HG03378 (cell line): Measurements from ENCODE around the gene SLC13A4.

ENCODE experiments used
- ATAC-seq: cut with Tn5 transposase; IDR thresholded peaks from one replicate; pipeline ENCODE4 v1.9.1; 2021; ENCODE audit warnings: mild to moderate bottlenecking, moderate library complexity; ENCODE audit not compliant: unreplicated experiment

The SLC13A4 gene

DNA sequence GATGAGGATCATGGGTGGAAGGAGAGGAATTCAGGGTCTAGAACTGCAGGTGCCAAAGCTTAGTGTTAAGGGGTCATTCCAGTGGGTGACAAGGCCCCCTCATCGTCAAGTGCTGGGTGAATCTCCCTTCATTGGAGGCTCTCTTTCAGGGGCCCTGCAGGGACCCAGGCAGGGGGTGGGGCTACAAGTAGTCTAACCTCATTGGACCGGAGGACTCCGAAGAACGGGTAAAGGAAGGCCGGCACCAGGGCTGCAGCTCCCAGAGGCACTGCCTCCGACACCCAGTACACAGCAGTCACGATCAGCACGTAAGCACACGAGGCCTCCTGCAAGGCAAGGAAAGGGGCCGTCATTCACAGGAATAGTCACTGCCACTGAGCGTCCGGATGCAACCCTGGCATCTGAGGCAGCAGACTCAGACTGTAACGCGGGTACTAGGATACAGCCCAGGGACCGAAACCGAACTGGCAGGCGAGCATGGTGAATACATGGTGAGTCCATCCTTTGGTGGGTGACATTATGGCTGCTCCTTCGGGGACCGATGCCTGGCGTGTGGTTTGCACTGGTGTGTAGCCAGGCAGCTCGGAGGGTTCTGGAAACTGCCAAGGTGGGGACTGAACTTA lies 6.7 kb downstream of the SLC13A4 start:
- no peak for ATAC-seq

DNA sequence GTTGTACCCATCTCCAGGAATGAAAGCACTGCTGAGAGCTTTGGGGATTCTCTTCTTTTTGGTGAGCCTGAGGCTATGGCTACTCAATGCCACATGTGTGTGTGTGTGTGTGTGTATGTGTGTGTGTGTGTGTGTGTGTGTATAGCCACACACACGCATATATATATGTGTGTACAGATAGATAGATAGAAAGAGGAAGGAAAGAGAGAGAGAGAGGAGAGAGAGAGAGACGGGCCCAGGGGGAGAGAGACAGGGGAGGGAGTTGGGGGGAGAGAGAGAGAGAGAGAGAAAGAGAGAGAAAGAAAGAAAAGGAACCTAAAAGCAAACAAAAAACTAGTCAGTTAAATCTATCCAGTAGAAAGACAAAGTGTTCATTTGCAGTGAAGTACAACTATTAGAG lies 8.3 kb downstream of the SLC13A4 start:
- ATAC-seq = no peak

DNA sequence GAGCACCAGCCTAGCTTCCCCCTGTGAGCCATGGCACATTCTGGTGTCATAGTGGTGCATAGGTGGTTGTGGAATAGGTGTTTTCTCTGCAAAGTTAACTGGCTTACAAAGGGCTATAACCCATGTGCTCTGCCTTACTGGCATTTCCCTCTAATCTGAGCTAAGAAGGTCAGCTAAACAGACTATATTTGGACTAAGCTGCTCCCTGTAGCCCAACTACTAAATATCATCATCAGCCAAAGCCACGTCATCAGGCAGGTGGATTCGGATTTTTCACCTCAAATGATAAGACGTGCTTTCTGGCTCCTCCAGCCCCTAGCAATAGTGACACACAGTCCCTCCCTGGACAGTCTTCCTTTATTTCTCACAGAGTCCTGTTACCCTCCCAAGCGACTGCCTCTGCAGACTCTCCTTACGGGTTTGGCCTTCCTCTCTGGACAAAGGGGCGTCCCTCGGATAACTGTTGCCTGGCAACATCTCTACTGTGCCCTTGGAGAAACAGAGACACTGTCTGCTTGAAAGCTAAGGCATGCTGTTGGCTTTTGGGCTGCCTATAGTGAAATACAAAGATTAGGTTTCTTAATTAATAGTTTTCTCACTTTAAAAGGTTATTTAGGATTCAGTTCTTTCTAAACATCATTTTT lies 9.1 kb downstream of the SLC13A4 start:
- ATAC-seq = no peak

DNA sequence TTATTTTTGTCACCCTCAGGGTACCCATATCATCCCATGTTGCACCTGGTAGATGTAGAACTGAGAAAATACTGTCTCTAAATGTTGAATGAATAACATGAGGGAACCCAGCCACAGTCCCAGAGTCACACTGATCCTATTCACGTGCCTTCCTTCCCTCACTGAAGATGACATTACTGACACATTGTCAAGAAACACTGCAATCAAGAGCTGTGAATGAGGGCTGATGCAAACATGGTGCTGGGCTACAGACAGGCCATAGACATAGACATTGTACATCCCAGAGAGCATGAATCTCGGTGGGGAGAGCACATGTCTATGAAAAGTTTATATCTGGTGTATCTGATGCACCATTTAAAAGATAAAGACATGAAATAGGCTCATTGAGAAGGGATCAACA lies 9.8 kb downstream of the SLC13A4 start:
- ATAC-seq = no peak

DNA sequence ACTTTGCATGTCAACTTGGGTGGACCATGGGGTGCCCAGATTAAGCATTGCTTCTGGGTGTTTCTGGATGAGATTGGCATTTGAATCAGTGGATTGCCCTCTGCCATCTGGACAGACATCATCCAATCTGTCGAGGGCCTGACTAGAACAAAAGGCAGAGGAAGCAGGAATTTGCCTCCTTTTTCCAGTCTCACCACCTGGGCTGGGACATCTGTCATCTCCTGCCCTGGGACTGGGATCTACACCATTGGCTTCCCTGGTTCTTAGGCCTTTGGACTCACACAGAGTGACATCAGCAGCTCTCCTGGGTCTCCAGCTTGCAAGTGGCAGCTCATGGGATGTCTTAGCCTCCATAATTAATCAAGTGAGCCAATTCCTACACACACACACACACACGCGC lies 10.3 kb downstream of the SLC13A4 start:
- no peak for ATAC-seq

DNA sequence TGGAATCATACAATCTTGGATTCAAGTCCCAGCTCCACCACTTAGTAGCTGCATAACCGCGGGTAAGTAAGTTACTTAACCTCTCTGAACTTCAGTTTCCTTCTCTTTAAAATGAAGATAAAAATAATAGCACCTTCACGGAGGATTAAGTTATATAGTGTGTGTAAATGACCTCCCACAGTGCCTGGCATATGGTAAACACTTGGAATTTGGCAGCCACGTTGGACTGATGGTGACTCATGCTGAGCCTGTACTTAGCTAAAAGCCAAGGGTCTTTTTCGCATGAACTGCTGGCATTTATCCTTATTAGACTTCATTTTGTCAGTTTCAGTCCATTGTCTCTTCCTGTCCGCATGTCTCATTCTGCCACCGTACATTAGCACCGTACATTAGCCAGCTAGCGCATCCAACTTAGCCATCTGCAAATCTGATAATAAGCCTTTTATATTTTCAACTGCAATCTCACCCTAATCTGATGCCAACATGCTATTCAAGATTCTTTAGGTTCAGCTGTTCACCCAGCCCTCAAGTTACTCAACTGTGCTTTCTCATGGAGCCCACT lies 11.2 kb downstream of the SLC13A4 start:
- ATAC-seq = no peak

DNA sequence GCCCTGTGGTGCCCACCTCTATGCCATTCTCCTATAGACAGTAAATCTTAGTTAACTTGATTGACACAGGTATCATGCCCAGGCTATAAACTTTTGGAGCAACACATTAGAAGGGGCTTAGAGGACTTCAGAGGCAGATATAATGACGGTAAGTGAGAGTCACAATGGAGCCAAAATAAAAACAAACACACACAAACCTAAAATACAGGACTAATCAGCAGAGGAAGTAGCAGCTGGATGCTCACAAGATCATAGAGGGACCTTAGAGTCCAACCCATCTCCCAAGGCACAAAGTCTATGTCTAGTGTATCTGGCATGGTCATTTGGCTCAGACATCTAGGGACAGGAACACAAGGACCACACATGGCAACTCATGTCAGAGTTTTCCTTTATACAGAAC lies 12.3 kb downstream of the SLC13A4 start:
- no peak for ATAC-seq

DNA sequence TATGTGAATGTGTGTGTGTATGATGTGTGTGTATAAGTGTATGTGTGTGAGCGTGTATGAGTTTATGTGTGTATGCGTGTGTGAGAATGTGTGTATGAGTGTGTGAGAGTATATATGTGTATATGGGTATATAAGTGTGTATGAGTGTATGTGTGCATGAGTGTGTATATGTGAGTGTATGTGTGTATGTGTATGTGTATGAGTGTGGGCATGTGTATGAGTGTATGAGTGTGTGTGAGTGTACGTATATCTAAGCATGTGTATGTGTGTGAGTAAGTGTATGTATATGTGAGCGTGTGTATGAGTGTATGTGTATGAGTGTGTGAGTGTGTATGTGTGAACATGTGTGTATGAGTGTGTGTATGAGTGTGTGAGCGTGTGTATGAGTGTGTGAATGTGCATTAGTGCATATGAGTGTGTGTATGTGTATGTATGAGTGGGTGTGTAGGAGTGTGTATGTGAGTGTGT lies 12.9 kb downstream of the SLC13A4 start:
- no peak for ATAC-seq

DNA sequence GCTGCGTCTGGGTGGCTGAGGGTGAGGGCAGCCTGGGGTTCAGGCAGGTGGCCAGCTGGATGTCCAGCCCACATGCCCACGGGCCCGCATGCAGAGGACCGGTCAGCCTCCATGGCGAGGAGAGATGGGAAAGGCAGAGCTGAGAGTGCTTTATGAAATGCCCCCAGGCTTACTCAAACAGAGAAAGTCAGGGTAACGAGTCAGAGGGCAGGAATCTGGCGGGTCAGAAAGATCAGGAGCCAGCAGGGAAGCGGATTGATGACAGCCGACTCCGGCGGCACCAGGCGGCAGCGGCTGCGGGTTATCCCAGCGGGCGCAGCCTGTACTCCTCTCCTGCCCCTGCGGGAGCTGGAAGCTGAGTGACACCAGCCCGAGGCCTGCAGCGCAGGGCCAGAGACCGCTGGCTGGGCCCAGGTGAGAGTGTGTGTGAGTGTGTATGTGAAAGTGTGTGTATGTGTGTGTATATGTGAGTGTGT lies 13.4 kb downstream of the SLC13A4 start:
- ATAC-seq = no peak

DNA sequence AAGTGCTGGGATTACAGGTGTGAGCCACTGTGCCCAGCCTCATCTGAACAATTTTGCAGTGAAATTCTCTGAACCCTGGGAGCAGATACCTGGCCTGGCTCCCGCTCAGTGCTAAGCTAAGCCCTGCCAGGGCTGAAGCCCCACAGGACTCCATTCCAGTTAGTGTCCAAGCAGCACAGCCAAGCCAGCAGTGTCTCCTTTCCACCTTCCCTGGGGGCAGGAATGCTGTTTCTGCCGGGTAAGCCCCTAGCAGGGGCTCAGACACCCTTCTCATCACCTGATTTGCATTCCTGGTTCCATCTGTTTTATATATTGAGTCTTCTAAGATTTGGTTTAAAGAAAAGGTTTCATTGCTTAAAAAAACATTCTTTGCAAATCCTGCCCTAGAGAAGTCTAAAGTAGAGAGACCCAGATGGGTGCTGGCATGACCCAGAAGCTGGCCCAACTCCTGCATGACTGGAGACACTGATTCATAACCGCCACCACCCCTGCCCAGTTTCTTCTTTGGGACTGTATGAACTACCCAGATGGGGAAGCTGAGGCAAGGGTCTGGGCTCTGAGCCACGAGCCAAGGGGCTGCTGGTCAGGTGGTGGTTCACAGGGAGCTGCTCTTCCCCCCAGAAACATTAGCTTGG lies 14.0 kb downstream of the SLC13A4 start:
- ATAC-seq = no peak

DNA sequence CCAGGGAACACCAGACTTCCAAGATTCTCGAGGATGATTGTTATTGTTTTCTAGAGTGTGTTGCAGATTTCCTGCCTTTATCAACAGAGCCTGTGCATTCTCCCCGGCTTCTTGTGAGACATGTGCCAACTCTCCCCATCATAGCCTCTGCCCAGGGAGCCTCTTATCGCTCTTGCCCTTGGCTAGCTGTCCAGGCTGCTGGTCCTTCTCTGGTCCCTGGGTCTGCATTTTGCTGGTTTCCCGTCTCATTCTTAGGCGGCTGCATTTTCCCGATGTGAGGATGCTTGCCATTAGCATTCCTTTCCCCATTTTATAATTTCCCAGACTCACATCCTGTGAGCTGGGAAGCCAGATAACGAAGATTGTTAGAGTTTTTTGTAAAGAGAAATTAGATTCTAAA lies 15.2 kb downstream of the SLC13A4 start:
- no peak for ATAC-seq

DNA sequence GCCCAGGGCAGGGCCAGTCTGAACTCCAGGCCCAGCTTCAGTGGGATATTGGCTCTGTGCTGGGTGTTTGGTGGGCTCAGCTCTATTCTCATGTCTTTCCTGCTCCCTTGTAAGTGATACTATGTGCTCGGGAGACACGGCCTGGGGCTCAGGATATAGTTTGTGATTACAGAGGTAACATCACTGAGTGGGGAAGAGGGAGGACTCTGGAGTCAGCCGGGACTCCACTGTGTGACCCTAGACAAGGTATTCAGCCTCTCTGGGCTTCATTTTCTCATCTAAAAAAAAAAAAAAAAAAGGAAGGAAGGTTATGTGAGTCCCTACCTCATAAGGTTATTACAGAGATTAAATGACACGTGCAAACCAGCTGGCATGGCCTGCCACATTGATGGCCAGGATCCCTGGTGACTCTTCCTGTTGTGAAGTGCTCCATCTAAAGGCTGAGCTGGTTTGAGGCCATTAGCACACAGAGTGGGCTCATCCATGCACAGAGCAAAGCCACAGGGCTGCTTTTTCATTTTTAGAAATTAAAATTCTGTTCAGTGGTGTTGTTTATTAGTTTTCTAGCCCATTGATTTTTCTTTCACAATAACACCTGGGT lies 15.7 kb downstream of the SLC13A4 start:
- ATAC-seq = no peak

DNA sequence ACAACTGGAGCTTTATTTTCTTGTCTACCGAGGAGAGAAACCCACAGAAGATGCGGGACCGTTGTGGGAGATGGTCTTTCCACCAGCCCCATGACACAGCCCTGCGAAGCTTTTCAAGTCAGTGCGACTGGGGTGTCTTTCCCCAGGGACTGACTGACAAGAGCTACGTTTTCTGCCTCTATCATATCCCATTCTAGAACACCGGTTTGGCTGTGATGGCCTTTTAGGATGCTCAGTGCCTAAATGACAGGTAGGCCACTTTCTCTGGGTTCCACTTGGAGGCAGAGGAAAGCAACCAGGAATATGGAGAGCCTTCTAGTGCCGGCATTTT lies 16.9 kb downstream of the SLC13A4 start:
- no peak for ATAC-seq

DNA sequence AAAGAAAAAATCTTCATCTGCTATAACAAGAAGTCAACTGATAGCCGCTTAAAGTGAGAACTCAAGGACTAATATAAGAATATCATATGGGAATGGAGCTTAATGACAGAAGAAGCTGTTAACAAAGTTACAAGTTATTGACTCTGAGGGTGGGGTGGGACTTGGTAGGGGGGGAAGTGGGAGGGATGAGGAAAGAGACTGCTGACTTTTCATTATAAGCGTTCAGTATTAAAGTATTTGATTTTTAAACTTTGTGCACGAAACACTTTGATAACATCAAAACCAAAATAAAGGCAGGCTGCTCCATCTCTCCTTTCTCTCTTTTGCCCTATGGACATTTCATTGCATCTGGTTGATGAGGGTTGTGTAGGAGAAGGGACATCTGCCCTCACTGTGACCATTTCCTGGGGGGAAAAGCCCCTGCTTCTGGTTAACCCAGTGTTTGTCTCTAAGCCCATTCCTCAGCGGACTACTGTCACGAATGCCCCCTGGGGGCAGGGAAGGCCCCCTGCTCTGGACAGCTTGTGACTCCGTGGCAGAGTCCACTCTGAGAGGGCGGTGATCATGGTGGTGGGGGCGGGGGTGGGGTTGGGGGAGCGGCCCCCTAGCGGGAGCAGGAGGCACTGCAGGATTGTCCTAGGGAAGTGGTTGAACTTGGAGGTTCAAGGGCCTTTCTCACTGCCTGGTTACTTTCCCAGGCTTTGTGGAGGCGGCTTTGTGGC lies 17.4 kb downstream of the SLC13A4 start:
- ATAC-seq = no peak

DNA sequence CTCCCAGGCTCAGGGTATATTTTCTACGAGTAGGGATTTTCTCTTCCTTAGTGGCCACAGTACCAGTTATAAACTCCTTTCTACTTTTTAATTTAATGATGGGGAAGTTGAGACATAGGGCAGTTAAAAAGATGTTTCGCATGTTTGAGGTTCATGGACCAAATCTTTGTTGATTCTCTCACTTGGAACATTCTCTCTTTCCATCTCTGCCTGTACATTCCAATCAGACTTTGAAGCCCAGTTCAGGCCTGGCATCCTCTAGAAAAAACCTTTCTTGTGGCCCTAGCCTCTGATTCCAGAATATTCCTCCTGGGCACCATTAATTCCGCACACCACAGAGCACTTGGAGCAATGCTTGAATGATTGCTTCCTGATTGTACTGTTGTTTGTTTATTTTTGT lies 18.5 kb downstream of the SLC13A4 start:
- ATAC-seq = no peak

DNA sequence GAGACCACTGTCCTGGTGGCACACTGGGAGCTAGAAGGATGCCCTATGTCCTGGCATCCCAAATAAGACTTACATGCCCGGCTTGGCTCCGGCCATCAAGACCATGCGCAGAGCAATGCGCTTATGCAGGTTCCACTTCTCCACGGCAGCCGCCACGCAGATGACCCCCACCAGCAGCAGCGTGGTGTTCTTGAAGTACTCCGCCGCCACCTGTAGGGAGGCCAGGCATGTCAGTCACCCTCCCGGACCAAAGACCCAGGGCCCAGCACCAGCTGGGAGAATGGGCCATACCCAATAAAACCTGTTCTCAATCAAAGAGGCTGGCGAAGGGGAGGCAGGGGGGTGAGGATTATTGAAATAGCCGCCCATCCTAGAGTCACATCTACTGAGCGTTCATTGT lies 19.9 kb downstream of the SLC13A4 start:
- ATAC-seq = no peak

DNA sequence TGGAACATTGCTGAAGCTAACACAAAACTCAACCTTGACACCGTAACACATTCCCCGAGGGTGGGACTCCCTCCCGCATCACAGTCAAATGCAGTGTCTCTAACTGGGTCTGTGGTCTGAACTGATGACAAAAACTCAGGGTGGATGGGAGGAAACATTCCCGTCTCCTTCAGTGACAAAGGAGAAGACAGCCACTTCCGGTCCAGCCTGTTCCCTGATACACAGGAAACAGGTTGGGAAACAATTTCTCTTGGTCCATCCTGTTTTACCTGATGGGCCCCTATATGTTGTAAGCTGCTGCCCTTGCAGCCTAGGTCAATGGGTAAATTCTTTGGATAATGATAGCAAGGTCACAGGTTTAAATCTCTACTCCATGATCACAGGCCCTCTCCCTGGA lies 20.4 kb downstream of the SLC13A4 start:
- no peak for ATAC-seq

DNA sequence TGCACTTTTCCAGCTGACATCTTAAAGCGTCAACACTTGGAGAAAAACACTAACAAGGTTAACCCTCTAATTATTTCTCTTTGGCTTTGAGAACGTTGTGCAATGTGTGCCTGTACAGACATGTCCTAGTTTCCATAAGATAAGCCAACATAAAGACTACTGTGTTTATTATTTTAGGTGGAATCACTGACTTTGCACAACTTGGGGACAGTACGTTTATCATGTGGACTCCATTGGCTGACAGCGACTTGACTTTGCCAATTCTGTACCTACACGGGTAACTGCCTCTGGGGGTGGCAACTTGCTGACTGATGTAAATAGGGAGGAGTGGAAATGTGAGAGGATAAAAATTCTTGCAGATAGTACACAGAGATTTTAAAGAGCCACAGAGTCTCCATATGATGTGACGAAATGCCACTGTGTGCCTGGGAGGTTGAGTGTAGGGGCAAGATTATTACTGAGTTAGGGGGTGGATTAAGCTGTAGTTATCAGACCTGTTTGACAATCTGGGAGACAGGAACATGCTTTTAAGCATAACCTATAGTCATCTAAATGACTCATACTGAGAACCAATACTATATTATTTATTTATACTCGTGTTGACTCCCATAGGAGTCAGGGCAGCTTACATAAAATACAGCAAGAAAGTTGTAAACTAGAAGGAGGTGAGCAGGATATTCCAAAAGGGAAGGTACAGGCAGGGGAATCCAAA lies 21.0 kb downstream of the SLC13A4 start:
- ATAC-seq = no peak

DNA sequence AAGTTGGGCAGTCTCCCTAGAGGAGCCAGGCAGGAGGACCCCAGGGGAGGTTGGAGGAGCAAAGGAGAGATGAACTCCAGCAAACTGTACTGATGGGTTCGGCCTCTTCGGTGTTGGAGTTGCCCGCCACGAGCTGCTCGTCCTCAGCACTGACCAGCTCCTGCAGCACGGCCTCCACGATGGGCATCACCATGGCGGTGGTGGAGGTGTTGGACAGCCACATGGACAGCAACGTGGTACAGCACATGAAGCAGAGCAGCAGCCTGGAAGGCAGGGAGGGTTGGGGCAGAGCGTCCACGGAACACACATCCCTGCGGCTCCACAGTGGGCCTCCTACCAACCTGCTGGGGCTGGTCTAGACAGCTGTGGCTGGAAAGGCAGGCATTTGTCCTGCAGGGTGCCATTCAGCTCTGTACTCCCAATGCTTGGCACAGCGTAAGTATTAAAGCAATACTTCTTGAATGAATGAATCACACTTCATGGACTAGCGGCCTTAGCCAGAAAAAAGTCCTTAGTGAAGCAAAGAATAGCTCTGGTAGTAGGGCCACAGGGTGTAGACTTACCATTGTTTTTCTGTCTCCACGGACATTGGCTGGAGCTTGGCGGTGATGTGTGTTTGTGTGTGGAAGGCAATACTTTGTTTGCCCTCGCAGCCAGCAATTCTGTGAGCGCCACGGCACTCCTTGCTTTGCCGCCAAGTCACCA lies 21.8 kb downstream of the SLC13A4 start:
- ATAC-seq = no peak

DNA sequence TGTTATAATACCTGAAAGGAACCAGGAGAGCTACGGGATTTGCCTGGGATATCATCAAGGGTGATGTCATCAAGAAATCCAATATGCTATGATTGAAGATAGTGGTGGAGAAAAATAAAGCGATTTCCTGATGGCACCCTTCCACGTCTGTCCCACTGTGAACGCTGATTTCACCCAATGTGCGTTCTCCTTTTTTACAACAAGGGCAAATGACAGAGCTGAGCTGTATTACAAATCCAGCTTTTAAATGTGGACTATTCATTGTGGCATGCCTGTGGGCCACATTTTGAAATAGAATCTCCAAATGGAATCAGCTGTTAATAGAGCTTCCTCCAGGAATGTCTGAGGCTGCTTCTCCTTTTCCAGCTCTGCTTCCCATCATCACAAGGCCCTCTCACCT lies 23.3 kb downstream of the SLC13A4 start:
- no peak for ATAC-seq
